CD14-positive monocyte (primary cell): Measurements from ENCODE around the gene ATG7. TPM values are rescaled to one million over a fixed set of nuclear protein-coding genes. Genes with fewer than 3 reads are reported as not detected.
"Not testable (repeated sequence)": the region's sequence is repeated elsewhere in the genome, so short reads cannot be mapped to it uniquely, and the experiment has no call there.

ENCODE experiments used
- DNase-seq, 3 donors: peaks; one replicate each; pipeline ENCODE4 v3.0.0-alpha.2; 2011 to 2022
- H2AFZ ChIP-seq: 2 replicates; pipeline ENCODE4 v1.6.0; 2012; ENCODE audit warnings: mild to moderate bottlenecking, low read depth, low read length, inconsistent platforms; ENCODE audit not compliant: insufficient read depth, poor library complexity, severe bottlenecking
- H3K27ac ChIP-seq, 2 donors: 1 replicate in 1 of 2; 2 replicates in 1 of 2; pipeline ENCODE4 v1.5.1; 2012 to 2013; ENCODE audit warnings: low read length in 2 of 2, control low read depth in 1 of 2, inconsistent platforms in 1 of 2, low read depth in 1 of 2, mild to moderate bottlenecking in 1 of 2
- H3K27me3 ChIP-seq, 2 donors: one replicate each; pipeline versions ENCODE4 v1.6.0 to v1.6.1; 2011 to 2013; ENCODE audit warnings: low read length in 2 of 2; ENCODE audit not compliant: control insufficient read depth in 2 of 2, insufficient read depth in 2 of 2
- H3K36me3 ChIP-seq, 2 donors: replicated peaks in 1 of 2; 1 replicate in 1 of 2; 2 replicates in 1 of 2; pipeline versions ENCODE4 v1.5.1 to v1.6.1; 2012 to 2013; ENCODE audit warnings: low read length in 2 of 2, control low read depth in 1 of 2, inconsistent platforms in 1 of 2, mild to moderate bottlenecking in 1 of 2; ENCODE audit not compliant: insufficient read depth in 2 of 2, control insufficient read depth in 1 of 2
- H3K4me1 ChIP-seq, 2 donors: 1 replicate in 1 of 2; 2 replicates in 1 of 2; pipeline versions ENCODE4 v1.5.1 to v1.6.1; 2012 to 2013; ENCODE audit warnings: low read length in 2 of 2, control low read depth in 1 of 2, inconsistent platforms in 1 of 2, mild to moderate bottlenecking in 1 of 2, moderate library complexity in 1 of 2; ENCODE audit not compliant: insufficient read depth in 2 of 2, control insufficient read depth in 1 of 2
- H3K4me2 ChIP-seq: replicated peaks from 2 replicates; pipeline ENCODE3; 2012; ENCODE audit warnings: low read length, moderate library complexity, mild to moderate bottlenecking; ENCODE audit not compliant: poor library complexity, severe bottlenecking; ENCODE audit errors: extremely low read depth
- H3K4me3 ChIP-seq, 3 experiments: fragments of 200-600 bp in 1 of 3; sonication (generic) in 1 of 3; replicated peaks in 1 of 3; 1 replicate in 2 of 3; 2 replicates in 1 of 3; pipeline ENCODE4 v1.5.1; 2011 to 2013; ENCODE audit warnings: low read length in 3 of 3, mild to moderate bottlenecking in 3 of 3, control low read depth in 2 of 3, low read depth in 2 of 3, inconsistent platforms in 1 of 3, moderate library complexity in 1 of 3
- H3K79me2 ChIP-seq: 2 replicates; pipeline ENCODE4 v1.6.0; 2012; ENCODE audit warnings: mild to moderate bottlenecking, control low read depth, inconsistent platforms, low read length, moderate library complexity; ENCODE audit not compliant: insufficient read depth
- H3K9ac ChIP-seq: 2 replicates; pipeline ENCODE4 v1.6.0; 2017; ENCODE audit warnings: low read length, mild to moderate bottlenecking; ENCODE audit not compliant: insufficient read depth, poor library complexity, severe bottlenecking
- H3K9me3 ChIP-seq, 2 donors: replicated peaks in 1 of 2; 1 replicate in 1 of 2; 2 replicates in 1 of 2; pipeline versions ENCODE4 v1.5.1 to v1.6.1; 2012 to 2013; ENCODE audit warnings: low read length in 2 of 2, control low read depth in 1 of 2; ENCODE audit not compliant: control insufficient read depth in 1 of 2, insufficient read depth in 1 of 2
- H4K20me1 ChIP-seq: 2 replicates; pipeline ENCODE4 v1.6.0; 2012; ENCODE audit warnings: mild to moderate bottlenecking, low read length, control low read depth, moderate library complexity; ENCODE audit not compliant: insufficient read depth
- H3K27ac Mint-ChIP-seq, 7 donors: one replicate each; pipeline ENCODE4 v1.8.0; 2020; ENCODE audit warnings: mild to moderate bottlenecking in 7 of 7, mixed read lengths in 7 of 7, moderate library complexity in 6 of 7, inconsistent platforms in 2 of 7
- H3K27me3 Mint-ChIP-seq, 3 donors: one replicate each; pipeline ENCODE4 v1.8.0; 2021 to 2022; ENCODE audit warnings: low read depth in 3 of 3, mild to moderate bottlenecking in 3 of 3, mixed read lengths in 3 of 3, moderate library complexity in 3 of 3, inconsistent platforms in 1 of 3
- H3K36me3 Mint-ChIP-seq, 2 donors: one replicate each; pipeline ENCODE4 v1.8.0; 2020; ENCODE audit warnings: mixed read lengths in 2 of 2, inconsistent platforms in 1 of 2, mild to moderate bottlenecking in 1 of 2
- H3K4me1 Mint-ChIP-seq: one replicate; pipeline ENCODE4 v1.8.0; 2020; ENCODE audit warnings: mild to moderate bottlenecking, mixed read lengths
- H3K4me3 Mint-ChIP-seq, 2 donors: one replicate each; pipeline ENCODE4 v1.8.0; 2020; ENCODE audit warnings: mild to moderate bottlenecking in 2 of 2, mixed read lengths in 2 of 2, moderate library complexity in 1 of 2
- H3K9me3 Mint-ChIP-seq, 7 donors: one replicate each; pipeline ENCODE4 v1.8.0; 2020 to 2022; ENCODE audit warnings: mixed read lengths in 7 of 7, mild to moderate bottlenecking in 6 of 7, moderate library complexity in 6 of 7, inconsistent platforms in 2 of 7
- WGBS: methylation state at CpG from one replicate; pipeline ENCODE4 v1.1.5; 2013; ENCODE audit warnings: missing lambda C conversion rate; ENCODE audit not compliant: insufficient coverage; 5-methylcytosine and 5-hydroxymethylcytosine counted together
- intact Hi-C, 2 donors: fragments of 100-400 bp; cut with micrococcal nuclease; formaldehyde crosslinking; loops; one replicate each; pipeline versions ENCODE4 v1.15.0 to v1.15.1; 2023
- polyA plus RNA-seq, 3 donors: library from polyadenylated mRNA; depleted of rRNA in 1 of 3; unstranded in 2 of 3; stranded (reverse) in 1 of 3; fragments of 300-500 nt in 2 of 3; fragments of >200 nt in 1 of 3; fragmentation: Illumina TruSeq in 2 of 3; gene quantifications; 1 replicate in 2 of 3; 2 replicates in 1 of 3; pipeline ENCODE4 v1.2.3, GENCODE V29; 2012 to 2021
- TF ChIP-seq, protein P1 (sequence below): fragments of 200-600 bp; IDR thresholded peaks from one replicate; pipeline ENCODE4 v1.8.0; 2022; ENCODE audit warnings: antibody characterized with exemption, mild to moderate bottlenecking

Gene ATG7
- polyA plus RNA-seq, 3 donors = 57.4 to 101 (median 89.7) TPM

DNA sequence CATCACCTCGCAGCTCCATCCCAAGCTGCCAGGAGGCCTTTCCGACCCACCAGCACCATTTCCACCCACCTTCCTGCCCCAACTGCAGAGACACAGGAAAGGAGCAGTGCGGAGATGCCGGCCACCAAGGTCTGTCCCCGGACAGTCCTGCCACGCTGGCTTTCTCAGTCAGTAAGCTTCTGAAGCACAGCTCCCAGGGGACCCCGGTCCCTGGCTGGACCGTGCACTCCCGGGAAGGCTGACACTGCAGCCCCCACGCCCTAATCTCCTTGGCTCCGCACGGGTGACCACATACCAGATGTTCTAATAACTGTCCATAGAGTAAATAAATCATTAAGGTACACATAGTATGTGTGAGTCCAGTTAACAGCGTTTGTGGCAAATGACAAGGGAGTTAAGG lies 298.1 kb downstream of the ATG7 start:
- Histone ChIP-seq H3K27ac (peak overlapping the region in 1 of 2 donors; percentile 66), H3K4me1 (peaks cover 15% of the 10 kb centered on the region in 2 donors), H3K4me2 (no peak overlapping the region), H4K20me1 (peaks cover 66% of the 10 kb centered on the region), H3K9ac (peak overlapping the region; percentile 22), H3K4me3 (no peak overlapping the region), H2AFZ (no peak overlapping the region), H3K36me3 (peaks cover 18 to 60% of the 10 kb centered on the region in 2 donors), H3K27me3 (no peaks in the 10 kb centered on the region), H3K9me3 (no peaks in the 10 kb centered on the region), H3K79me2 (peaks cover 44% of the 10 kb centered on the region)
- peaks cover 20% of the 10 kb centered on the region for H3K4me1 Mint-ChIP-seq
- intact Hi-C loops = no loop called here
- 99% methylated on average over 9 of the region's 13 CpGs for WGBS
- DNase-seq = no peak
- H3K36me3 Mint-ChIP-seq = peaks cover 45 to 66% of the 10 kb centered on the region in 2 donors
- TF ChIP-seq, protein P1, sequence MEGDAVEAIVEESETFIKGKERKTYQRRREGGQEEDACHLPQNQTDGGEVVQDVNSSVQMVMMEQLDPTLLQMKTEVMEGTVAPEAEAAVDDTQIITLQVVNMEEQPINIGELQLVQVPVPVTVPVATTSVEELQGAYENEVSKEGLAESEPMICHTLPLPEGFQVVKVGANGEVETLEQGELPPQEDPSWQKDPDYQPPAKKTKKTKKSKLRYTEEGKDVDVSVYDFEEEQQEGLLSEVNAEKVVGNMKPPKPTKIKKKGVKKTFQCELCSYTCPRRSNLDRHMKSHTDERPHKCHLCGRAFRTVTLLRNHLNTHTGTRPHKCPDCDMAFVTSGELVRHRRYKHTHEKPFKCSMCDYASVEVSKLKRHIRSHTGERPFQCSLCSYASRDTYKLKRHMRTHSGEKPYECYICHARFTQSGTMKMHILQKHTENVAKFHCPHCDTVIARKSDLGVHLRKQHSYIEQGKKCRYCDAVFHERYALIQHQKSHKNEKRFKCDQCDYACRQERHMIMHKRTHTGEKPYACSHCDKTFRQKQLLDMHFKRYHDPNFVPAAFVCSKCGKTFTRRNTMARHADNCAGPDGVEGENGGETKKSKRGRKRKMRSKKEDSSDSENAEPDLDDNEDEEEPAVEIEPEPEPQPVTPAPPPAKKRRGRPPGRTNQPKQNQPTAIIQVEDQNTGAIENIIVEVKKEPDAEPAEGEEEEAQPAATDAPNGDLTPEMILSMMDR = no peak
- peak overlapping the region; percentile 75 to 96 (median 88) for H3K27ac Mint-ChIP-seq
- H3K4me3 Mint-ChIP-seq = no peak overlapping the region
- H3K27me3 Mint-ChIP-seq = no peaks in the 10 kb centered on the region
- H3K9me3 Mint-ChIP-seq = no peaks in the 10 kb centered on the region

DNA sequence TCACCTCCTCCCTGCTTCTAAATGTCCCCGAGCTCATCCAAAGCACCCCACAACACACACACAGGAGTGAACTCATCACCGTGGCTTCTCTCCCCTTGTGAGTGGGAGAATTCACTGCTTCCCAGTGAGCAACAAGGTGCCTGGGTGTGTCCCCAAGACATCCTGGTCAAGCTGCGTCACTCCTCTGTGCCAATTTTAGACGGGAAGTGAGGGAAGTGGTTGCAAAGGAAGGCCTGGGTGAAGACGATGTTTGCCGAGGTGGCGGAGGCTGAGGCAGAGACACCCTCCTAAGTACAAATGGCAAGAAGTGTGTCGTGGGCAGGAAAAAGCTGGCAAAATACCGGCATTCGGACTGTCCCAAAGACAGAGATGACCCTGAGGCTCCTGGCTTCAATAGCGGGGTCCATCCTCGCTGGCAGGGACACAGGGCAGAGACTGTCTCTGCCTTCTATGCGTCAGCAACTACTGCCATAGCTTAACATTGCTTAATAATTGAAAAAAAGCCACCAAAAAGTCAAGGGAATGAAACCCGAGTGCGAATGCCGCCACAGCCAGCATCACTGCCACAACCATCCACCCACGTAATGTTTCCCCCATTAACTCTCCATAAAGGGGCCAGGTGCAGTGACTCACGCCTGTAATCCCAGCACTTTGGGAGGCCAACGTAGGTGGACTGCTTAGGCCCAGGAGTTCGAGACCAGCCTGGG lies 298.7 kb downstream of the ATG7 start:
- peaks cover 44% of the 10 kb centered on the region for H3K79me2 ChIP-seq
- H3K4me3 Mint-ChIP-seq = peak overlapping the region in 1 of 2 donors; percentile 78
- H3K9me3 ChIP-seq = no peaks in the 10 kb centered on the region
- H2AFZ ChIP-seq = no peak overlapping the region
- no peaks in the 10 kb centered on the region for H3K27me3 Mint-ChIP-seq
- peaks cover 65% of the 10 kb centered on the region for H4K20me1 ChIP-seq
- TF ChIP-seq, protein P1 = no peak
- no peak overlapping the region for H3K4me3 ChIP-seq
- intact Hi-C loops = no loop called here
- H3K27ac Mint-ChIP-seq = peak overlapping the region; percentile 75 to 96 (median 88)
- H3K27ac ChIP-seq = peak overlapping the region; percentile 57 to 66
- 72% methylated on average over 14 of the region's 20 CpGs for WGBS
- peak overlapping the region; percentile 4 for H3K4me2 ChIP-seq
- peak; percentile 55 to 78 (median 67) for DNase-seq
- H3K36me3 ChIP-seq = peaks cover 15 to 60% of the 10 kb centered on the region in 2 donors
- no peaks in the 10 kb centered on the region for H3K27me3 ChIP-seq
- no peaks in the 10 kb centered on the region for H3K9me3 Mint-ChIP-seq
- peak overlapping the region; percentile 22 for H3K9ac ChIP-seq
- peaks cover 45 to 65% of the 10 kb centered on the region in 2 donors for H3K36me3 Mint-ChIP-seq
- peaks cover 20% of the 10 kb centered on the region for H3K4me1 Mint-ChIP-seq
- H3K4me1 ChIP-seq = peaks cover 15% of the 10 kb centered on the region in 2 donors

DNA sequence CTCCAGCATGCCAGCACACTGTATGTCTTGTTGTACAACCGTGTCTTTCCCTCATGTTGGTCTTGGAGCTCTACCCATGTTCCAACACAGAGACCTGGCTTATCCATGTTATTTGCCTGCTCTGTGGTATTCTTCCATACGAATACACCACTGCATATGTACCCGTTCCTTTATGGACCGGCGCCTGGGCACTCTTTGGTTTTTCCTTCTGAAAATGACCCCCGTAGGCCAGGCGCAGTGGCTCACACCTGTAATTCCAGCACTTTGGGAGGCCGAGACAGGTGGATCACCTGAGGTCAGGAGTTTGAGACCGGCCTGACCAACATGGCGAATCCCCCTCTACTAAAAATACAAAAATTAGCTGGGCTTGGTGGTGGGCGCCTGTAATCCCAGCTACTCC lies 300.5 kb downstream of the ATG7 start:
- Histone ChIP-seq H4K20me1 (peaks cover 69% of the 10 kb centered on the region), H3K36me3 (peaks cover 7 to 49% of the 10 kb centered on the region in 2 donors), H3K79me2 (peaks cover 41% of the 10 kb centered on the region), H3K4me1 (peaks cover 15% of the 10 kb centered on the region in 2 donors)
- H3K4me1 Mint-ChIP-seq = peaks cover 20% of the 10 kb centered on the region
- H3K4me3 Mint-ChIP-seq, H3K9me3 Mint-ChIP-seq, intact Hi-C loops, H3K9ac ChIP-seq, H3K9me3 ChIP-seq, H3K4me3 ChIP-seq, H3K27me3 ChIP-seq, H3K4me2 ChIP-seq, H3K27me3 Mint-ChIP-seq, H2AFZ ChIP-seq, DNase-seq, H3K27ac ChIP-seq: not testable (repeated sequence)
- peak overlapping the region in 3 of 7 donors; percentile 25 to 88 (median 74) for H3K27ac Mint-ChIP-seq
- peaks cover 37 to 49% of the 10 kb centered on the region in 2 donors for H3K36me3 Mint-ChIP-seq
- WGBS = 98% methylated on average over 10 of the region's 11 CpGs
